ENCODE results near the gene EHD1. TPM values are rescaled to one million over a fixed set of nuclear protein-coding genes. Genes with fewer than 3 reads are reported as not detected.
A peak's percentile ranks its signal among the peaks of the same experiment; 100 is the strongest.

Gene EHD1
- total RNA-seq, 1 donor from 2014 or later, result 52.5 TPM

- DNase-seq (no peak), ATAC-seq (peak; percentile 3)
- intact Hi-C loops (cut with micrococcal nuclease), result loop anchor here (2.0 kb wide), 1 partner anchor 47 kb away; no protein-coding TSS in a partner anchor
These were observed 15.0 kb upstream of the EHD1 start for GRCh38 chr11:64893194-64894069.

DNA sequence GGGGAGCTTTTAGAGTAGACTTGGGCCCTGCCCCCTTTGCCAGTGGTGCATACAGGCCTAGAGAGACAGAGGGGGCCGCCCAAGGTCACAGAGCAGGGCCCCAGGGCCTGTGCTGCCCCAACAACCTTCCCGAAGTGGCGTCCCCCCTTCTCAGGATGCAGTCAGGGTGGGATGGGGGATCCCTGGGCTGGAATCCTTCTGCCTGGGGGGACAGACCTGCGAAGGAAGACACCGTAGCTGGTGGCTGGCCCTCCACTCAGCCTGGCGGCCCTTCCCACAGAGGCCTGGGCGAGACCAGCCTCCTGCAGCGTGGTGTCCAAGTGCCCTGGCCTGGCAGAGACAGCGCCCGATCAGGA lies 14.4 kb upstream of the EHD1 start:
- ATAC-seq (no peak), DNase-seq (no peak)
- intact Hi-C loops (cut with micrococcal nuclease), result no loop called here

DNA sequence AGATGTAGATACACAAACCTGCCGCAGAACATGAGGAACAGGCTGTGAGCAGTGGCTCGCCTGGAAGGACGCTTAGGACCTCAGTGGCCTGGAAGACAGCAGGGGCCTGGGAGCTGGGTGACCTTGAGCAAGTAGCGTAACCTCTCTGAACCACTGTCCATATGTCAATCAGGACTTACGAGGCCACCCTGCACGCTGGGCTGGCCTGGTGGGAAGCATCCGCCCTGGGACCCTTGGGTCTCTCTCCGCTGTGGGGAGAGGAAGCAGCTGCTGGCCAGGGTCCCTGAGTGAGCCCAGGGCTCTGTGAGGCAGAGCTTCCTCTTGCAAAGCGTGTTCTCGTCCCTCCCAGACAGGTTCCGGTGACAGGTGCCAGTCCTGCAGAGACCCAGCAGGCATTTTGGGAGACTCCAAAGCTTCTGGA lies 14.0 kb upstream of the EHD1 start:
- intact Hi-C loops (cut with micrococcal nuclease), result no loop called here
- ATAC-seq (peak; percentile 5), DNase-seq (peak; percentile 55)

GRCh38 chr11:64891880-64892279 lies 13.5 kb upstream of the EHD1 start:
- intact Hi-C loops (cut with micrococcal nuclease), result no loop called here
- ATAC-seq (no peak), DNase-seq (no peak)

- intact Hi-C loops (cut with micrococcal nuclease), result no loop called here
- no peak for DNase-seq
- no peak for ATAC-seq
These were observed 12.9 kb upstream of the EHD1 start for GRCh38 chr11:64891215-64891848.

DNA sequence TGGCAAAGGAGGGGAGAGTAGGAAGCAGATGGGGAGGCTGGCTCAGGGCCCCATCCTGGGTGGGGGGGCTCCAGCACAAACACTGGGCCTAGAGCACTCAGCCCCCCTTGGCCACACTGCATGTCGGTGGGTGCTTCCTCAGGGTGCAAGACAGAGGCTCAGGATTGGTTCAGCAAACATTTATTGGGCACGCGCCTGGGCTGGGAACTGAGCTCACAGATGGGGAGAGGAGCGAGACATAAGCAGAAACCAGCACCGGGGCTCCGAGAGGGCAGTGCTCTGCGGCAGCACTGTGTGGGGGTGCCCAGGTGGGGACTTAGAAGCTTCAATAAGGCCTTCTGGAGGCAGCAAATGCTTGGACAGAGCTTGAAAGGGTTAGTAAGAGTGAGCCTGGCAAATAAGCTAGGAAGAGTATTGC lies 12.1 kb upstream of the EHD1 start:
- ATAC-seq, result no peak
- no peak for DNase-seq
- intact Hi-C loops (cut with micrococcal nuclease), result no loop called here

DNA sequence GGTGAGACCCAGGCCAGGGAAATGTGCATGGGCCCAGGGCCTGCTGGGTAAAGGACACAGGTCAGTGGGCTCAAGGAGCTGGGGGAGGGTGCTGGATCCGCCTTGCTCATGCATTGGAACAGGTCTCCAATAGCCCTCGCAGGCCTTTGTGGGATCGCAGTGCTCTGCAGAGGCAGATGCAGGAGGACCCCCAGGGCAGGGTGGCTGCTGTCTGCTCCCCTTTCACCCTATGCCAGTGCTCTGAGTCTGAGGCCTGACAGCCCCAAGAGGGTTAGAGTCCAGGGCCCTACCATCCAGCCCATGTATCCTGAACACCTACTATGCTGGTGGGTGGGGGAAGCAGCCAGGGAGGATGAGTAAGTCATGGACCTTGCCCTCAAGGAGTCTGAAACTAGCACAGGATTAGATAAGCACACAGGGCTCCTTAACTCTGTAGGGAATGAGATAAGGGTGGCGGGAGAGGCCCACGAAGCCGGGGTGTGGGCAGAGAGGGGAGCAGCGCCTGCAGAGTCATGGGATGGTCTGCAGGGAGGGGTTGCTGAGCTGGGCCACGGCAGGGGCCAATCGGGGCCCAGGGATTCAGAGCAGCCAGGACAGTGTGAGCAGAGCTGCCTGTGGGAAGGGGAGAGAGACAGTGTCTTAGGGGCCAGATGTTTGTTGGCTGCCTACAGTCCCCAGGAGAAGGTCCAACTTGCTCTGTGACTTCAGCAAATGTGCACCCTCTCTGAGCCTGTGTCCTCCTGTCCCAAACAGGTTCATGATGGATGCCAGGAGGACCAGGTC lies 10.5 kb upstream of the EHD1 start:
- DNase-seq, result no peak
- ATAC-seq, result no peak
- intact Hi-C loops (cut with micrococcal nuclease), result no loop called here

DNA sequence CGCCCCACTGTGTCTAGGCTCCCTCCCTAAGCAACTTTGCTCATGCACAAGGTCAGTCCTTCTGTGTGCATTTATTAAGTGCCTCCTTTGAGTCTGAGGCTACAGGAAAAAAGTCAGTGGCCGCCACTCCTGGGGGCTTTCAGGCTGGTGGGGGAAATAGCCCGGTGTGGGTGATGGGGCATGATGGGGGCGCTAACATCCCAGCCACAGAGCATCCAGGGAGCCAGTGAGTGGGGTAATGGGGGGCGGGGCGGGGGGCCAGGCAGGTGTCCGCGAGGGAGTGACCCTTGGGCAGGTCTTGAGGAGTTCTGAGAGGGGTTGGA lies 9.9 kb upstream of the EHD1 start:
- ATAC-seq (no peak), DNase-seq (no peak)
- intact Hi-C loops (cut with micrococcal nuclease), result no loop called here

DNA sequence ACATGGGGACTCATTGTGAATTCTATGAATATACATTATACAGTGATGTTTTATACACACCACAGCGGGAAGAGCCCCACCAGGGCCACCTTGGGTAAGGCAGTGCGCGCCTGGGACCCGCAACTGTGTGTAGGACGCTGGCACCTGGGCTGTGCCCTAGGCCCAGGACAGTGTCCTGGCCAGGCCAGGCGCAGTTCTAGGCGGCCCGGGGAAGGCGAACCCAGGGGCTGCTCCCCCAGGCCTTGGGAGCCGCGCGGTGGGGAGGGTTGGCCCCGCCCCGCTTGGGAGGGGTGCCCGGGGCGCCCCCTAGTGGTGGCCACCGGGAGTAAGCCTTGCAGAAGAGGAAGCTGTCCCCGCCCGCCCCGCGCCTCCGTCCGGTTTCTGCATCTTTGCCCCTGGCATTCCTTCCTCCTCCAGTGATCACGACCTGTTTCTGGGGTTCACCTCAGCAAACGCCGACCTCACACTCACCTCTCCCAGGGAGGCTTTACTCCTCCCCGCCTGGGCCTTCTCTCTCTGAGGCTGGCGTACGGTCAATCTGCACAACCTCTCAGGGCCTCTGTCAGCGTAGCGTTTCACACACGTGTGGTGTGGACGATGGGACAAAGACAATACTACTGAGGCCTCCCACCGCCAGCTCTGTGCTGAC lies 9.5 kb upstream of the EHD1 start:
- intact Hi-C loops (cut with micrococcal nuclease), result no loop called here
- DNase-seq, result peak; percentile 91
- peak; percentile 93 for ATAC-seq

- DNase-seq (no peak), ATAC-seq (no peak)
- intact Hi-C loops (cut with micrococcal nuclease), result no loop called here
These were observed 8.9 kb upstream of the EHD1 start for GRCh38 chr11:64887234-64887756.

DNA sequence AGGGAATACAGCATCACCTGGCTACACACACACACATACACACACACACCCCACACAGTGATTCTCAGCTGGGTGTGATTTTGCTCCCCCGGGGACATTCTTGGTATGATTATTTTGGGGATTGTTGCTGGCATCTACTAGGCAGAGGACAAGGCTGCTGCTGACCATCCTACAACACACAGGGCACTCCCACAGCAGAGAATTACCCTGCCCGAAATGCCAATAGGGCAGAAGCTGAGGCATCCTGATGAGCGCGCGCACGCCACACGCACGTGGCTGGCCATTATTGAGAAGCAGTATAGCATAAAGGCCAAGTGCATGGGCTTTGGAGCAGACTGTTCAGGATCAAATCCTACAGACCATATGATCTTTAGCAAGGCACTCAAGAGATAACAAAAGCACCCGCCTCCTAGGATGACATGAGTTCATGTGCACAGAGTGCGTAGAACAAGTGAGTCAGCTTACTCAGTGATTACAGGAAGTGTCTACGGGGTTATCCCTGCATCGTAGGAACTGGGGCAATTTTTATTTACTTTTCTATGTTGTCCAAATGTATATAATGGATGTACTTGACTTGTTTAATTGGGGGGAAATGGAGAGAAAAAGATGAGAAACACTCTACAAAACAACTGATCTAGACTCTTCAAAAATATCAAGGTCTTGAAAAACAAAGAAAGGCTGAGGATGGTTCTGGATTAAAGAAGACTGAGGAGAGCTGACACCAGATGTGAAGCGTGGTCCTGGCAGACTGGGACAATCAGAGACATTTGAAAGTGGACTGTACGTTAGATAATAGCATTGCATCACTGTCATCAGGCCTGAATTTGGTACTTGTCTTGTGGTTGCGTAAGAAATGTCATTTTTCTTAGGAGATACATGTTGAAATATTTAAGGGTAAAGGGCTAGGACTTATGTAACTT lies 7.2 kb upstream of the EHD1 start:
- ATAC-seq, result no peak
- no peak for DNase-seq
- intact Hi-C loops (cut with micrococcal nuclease), result no loop called here

GRCh38 chr11:64884019-64884418 lies 5.6 kb upstream of the EHD1 start:
- no peak for DNase-seq
- ATAC-seq, result no peak
- intact Hi-C loops (cut with micrococcal nuclease), result no loop called here

GRCh38 chr11:64883575-64883974 lies 5.2 kb upstream of the EHD1 start:
- DNase-seq, result no peak
- intact Hi-C loops (cut with micrococcal nuclease), result no loop called here
- ATAC-seq, result no peak

GRCh38 chr11:64882243-64882642 lies 3.8 kb upstream of the EHD1 start:
- intact Hi-C loops (cut with micrococcal nuclease), result no loop called here
- no peak for ATAC-seq
- no peak for DNase-seq

- no peak for DNase-seq
- intact Hi-C loops (cut with micrococcal nuclease), result no loop called here
- no peak for ATAC-seq
These were observed 3.1 kb upstream of the EHD1 start for GRCh38 chr11:64881476-64881875.

GRCh38 chr11:64880240-64881001 lies 2.0 kb upstream of the EHD1 start:
- intact Hi-C loops (cut with micrococcal nuclease), result no loop called here
- ATAC-seq (no peak), DNase-seq (peak; percentile 59)

GRCh38 chr11:64879244-64879900 lies 951 bp upstream of the EHD1 start:
- ATAC-seq (peak; percentile 5), DNase-seq (no peak)
- intact Hi-C loops (cut with micrococcal nuclease), result no loop called here

DNA sequence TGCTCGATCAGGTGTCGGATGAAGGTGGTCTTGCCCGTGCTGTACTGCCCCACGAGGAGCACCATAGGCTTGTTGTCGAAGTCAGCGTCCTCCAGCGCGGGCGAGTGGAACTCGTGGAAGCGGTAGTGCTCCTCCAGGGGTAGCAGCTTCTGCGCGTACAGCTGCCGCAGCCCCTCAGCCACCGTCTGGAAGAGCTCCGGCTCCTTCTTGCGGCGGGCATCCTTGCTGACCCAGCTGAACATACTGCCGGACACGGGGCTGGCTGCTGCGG lies 263 bp downstream of the EHD1 start:
- intact Hi-C loops (cut with micrococcal nuclease), result no loop called here
- DNase-seq, result no peak
- peak; percentile 35 for ATAC-seq

Data from left ventricle myocardium superior (tissue), 1 donor.